HG03457 (cell line): ENCODE measurements around the gene SRGN.
"Not testable (repeated sequence)": the region's sequence is repeated elsewhere in the genome, so short reads cannot be mapped to it uniquely, and the experiment has no call there.

Experiments
- ATAC-seq: cut with Tn5 transposase; IDR thresholded peaks from one replicate; pipeline ENCODE4 v1.9.1; 2021; ENCODE audit warnings: moderate number of reproducible peaks; ENCODE audit not compliant: unreplicated experiment

Gene SRGN

DNA sequence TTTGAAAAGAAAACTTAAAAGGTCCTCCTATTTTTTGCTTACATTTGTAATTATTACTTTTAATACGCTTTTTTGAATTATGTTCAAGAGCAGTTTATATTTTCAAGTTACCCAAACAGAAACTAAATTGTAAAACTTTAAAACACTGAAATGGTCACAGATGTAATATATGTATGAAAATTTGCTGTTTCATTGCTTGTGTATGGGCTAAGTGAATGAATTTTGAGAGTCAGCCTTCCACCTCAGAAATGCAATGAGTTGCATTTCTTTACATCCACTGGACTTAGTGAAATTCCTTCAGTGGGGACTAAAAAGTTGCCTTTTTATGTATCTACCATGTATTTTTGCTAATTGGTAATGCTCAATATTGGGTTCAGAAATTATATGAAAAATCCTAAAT is 37.7 kb downstream of the SRGN start:
- ATAC-seq = no peak

DNA sequence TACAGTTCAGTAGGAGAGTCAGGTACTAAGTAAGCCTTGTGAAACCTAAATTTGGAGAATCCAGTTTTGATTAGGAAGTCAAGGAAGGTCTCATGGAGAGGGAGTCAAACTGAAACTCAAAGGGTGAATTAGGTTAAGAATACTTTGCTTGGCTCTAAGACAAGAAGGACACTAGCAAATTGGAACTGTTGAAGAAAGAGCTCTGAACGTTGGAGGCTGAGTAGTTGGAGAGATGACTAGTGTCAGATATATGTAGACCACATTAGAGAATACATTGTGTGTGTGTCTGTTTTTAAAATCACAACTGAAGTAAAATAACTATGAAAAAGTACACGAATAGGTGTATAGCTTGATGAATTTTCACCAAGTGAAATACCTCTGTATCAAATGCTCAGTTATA is 42.3 kb downstream of the SRGN start:
- ATAC-seq = no peak

DNA sequence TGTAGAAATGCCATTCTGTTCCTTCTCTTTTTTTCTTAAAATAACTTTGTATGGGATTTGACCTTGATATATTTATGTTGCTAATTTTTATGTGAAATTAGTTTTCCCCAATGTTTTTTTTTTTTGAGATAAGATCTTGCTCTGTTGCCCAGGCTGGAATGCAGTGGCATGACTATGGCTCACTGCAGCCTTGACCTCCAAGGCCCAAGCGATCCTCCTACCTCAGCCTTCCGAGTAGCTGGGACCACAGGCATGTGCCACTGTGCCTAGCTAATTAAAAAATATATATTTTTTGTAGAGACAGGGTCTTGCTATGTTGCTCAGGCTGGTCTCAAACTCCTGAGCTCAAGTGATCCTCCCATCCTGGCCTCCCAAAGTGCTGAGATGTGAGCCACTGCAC is 52.1 kb downstream of the SRGN start:
- no peak for ATAC-seq

DNA sequence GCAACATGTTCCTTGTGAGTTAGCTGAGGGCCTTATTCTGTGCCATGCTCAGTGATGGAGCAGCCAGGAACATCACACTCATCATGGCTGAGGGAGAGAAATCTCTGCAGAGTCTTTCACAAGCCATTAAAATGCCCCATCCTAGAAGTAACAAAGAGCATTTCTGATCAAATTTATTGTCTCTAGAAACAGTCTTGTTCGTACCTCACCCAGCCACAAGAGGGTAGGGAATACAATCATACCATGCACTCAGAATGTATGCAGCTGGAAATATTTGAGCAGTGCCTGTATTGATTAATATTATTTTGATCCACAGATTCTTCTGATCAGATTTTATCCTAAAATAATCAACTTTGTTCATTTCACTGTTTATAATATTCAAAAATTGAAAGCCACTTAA is 53.4 kb downstream of the SRGN start:
- ATAC-seq = no peak

DNA sequence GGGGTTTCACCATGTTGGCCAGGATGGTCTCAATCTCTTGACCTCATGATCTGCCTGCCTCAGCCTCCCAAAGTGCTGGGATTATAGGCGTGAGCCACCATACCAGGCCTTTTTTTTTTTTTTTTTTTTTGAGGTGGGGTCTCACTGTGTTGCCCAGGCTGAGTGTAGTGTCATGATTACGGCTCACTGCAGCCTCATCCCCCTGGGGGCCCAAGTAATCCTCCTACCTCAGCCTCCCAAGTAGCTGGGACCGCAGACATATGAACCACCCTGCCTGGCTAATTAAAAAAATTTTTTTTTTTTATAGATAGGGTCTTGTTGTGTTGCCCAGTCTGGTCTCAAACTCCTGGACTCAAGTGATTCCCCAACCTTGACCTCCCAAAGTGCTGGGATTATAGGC is 54.2 kb downstream of the SRGN start:
- ATAC-seq = not testable (repeated sequence)

DNA sequence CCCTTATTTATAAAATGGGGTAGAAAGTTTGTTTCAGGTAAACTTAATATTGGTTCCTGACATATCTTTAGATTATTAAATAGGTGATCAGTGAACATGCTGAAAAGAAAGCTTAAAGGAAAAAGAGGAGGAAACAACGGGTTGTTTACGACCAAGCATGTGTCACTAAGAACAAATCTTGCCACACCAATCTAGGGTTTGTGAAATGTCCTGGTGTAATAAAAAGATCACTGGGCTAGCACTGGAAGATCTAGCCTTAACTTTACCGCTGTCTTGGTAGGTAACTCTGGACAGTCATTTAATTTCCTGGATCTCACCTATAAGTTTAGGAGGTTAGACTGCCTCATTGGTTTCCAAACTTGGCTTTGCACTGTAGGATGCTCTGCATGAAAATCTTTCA is 55.1 kb downstream of the SRGN start:
- no peak for ATAC-seq

DNA sequence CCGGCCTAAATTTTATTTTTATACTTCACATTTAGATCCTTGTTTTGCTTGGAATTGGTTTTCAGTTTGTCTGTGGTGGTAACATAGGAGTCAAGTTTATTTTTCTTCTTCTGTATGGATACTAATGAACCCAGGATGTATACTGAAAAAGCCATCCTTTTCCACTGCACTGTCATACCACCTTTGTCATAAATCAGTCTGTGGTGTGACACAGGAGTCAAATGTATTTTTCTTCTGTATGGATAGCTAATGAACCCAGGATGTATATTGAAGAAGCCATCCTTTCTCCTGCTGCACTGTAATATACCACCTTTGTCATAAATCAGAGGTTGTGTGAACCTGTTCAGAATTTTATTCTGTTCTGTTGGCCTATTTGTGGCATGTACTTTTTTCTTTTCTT is 57.4 kb downstream of the SRGN start:
- ATAC-seq = no peak

DNA sequence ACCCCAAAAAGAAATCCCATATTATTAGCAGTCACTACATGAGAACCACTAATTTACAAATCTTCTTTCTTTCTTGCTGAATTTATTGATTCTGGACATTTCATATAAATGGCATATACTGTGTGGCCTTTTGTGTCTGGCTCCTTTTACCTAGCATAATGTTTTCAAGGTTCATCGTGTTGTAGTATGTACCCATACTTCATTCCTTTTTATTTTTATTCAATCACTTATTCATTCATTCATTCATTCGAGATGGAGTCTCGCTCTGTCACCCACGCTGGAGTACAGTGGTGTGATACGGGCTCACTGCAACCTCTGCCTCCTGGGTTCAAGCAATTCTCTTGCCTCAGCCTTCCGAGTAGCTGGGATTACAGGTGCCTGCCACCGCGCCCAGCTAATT is 58.0 kb downstream of the SRGN start:
- ATAC-seq = no peak

DNA sequence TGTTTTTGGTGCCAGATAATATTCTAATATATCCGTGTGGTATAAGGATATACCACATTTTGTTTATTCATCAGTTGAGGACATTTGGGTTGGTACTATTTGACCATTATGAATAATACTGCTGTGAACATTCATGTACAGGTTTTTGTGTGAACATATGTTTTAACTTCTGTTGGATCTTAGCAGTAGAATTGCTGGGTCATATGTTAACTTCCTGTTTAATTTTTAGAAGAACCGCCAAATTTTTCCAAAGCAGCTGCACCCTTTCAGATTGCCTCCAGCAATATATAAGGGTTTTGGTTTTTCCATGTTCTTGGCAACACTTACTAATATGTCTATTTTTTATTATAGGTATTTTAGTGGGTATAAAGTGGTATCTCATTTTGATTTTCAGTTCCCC is 58.9 kb downstream of the SRGN start:
- no peak for ATAC-seq

DNA sequence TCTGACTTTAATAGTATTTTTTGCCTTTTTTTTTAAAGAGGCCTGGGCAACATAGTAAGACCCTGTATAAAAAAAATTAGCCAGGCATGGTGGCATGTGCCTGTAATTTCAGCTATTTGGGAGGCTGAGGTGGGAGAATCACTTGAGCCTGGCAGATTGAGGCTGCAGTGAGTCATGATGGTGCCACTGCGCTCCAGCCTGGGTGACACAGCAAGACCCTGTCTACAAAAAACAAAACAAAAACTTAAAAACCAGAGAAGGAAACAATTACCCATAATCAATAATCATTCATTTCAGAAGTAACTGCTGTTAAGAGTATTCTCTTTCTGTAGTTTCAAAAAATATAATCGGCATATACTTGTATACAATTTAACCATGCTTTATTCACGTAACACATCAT is 64.1 kb downstream of the SRGN start:
- no peak for ATAC-seq

DNA sequence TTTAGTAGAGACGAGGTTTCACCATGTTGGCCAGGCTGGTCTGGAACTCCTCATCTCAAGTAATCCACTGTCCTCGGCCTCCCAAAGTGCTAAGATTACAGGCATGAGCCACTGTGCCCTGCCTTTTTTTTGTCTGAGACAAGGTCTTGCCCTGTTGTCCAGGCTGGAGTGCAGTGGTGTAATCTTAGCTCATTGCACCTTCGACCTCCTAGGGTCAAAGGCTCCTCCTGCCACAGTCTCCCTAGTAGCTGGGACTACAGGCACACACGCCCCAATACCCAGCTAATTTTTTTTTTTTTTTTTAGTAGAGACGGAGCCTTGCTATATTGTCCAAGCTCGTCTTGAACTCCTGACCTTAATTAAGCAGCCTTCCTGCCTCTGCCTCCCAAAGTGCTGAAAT is 65.3 kb downstream of the SRGN start:
- no peak for ATAC-seq
